HG03575 (cell line): ENCODE measurements around the gene XKR7.

Source experiments
- ATAC-seq: cut with Tn5 transposase; IDR thresholded peaks from one replicate; pipeline ENCODE4 v1.9.1; 2021; ENCODE audit not compliant: unreplicated experiment, insufficient number of reproducible peaks, low FRiP score; ENCODE audit errors: extremely low read depth

XKR7 gene

DNA sequence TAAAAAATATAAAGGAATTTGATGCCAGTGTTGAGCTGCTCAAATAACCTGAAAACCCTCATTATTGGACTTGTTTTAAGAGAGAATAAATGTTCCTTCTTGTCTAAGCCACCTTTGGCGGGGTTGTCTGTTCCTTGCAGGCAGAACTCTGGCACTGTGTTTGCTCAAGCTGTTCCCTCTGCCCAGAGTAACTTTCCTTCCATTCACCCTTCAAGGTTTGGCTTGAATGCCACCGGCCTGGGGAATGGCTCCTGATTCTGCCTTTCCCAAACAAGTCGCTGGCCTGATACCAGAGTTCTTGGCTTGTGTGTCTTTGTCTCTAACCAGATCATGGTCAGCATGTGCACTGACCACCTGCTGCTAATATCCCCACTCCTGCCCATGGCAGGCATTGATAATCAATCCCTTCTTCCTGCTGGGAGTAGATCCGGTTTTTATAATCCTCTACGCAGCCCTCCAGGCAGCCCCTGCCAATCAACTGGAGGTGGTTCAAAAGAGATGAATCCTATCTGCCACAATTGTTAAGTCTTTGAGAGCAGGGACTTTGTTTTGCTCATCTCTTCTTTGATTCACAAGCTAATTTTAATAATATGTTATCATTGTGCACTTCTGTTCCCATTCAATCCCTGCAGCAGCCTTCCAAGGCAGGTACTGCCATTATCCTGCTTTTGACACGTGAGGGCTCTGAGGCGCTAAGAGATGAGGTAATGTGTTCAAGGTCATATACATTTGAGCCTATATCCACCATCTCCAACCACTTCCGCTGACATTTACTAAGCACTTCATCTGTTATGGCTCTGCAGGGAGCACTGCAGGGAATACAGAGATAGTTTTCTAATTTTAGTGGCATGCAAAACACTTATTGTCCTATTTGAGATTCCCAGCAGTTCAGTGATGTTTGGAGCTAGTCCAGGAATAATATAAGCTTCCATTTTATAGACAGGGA lies 39.2 kb downstream of the XKR7 start:
- no peak for ATAC-seq

DNA sequence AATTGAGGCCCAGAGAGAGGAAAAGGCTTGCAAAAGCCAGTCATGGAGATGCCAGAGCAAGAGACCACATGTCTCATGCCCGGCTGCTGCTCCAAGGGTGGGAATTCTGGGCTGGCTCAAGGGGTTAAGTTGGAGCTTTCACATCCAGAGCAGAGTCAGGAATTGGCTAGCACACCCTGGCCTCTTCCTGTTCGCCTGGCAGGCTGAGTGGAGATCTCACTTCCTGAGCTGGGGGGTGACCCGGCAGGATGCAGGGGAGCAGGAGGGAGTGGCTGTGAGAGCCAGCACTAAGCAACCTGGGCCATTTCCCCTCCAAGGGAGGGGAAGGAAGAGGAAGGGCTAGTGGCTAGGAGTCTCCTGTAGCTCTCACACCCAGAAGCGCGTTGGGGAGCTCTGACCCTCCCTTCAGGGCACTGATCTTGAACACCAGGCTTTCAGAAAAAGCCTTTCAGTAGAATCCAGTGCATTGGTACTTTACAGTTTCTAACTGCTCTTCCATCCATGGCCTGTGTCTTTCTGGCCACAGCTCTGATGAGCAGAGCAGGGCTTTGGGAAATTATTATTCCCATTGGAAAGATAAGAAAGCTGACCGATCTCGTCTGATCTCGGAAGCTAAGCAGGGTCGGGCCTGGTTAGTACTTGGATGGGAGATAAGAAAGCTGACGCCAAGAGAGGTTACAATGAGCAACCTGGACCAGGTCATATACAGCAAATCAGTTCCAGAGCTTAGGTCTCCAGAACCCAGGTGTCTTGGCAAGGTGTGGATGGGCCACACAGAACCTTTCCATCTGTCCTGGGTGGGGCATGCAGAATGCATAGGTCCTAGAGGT lies 40.1 kb downstream of the XKR7 start:
- no peak for ATAC-seq

DNA sequence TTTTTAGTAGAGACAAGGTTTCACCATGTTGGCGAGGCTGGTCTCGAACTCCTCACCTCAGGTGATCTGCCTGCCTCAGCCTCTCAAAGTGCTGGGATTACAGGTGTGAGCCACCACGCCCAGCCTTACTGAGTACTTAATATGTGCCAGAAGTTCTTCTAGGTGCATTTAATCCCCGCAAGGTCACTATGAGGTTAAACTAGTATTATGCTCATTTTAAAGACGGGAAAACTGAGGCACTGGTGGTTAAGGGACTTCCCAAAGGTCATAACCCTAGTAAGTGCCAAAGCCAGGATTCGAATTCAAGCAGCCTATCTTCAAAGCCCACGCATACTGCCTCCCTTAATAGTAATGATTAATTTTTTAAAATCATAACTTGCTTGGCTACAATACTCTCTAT lies 41.6 kb downstream of the XKR7 start:
- ATAC-seq: no peak

DNA sequence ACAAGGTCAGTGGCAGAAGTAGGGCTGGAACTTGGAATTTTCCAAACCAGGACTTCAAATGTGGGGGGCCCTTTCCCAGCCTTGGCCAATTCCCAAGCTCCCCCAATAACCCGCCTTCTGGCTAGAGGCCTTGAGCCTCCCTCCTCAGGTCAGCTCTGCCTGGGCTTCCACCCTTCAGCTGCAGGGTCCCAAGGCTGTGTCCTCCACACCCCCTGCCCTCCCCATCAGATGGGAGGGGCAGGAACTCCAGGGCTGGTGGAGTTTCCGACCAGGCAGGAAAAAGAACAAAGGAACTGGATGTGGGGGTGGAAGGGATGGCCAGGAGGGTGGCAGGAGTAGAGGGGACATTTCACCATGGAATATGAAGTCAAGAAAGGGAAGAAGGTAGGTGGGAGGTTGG lies 42.1 kb downstream of the XKR7 start, which contains the start of gene CCM2L:
Gene CCM2L (plus strand): TSS at position 338 of the 400 bp plus-strand sequence. CDS start 17 bp downstream, at position 355.
- no peak for ATAC-seq

DNA sequence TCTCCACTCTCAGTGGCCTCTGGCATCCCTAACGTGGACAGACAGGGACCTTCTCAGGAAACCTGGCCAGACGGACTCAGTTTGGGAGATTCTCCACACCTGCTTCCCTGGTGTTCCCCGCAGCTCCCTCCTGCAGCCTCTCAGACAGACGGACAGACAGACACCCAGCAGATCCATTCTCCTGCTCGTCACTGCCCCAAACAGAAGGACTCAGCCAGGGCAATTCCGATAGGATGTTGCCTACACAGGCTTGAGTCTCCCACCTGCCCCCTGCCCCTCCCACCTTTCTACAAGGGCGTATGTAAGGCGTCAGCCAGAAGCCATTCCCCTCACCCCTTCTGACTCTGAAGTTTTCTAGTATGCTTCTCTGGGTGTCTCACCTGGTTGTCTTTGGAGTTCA lies 42.7 kb downstream of the XKR7 start:
- ATAC-seq: no peak

DNA sequence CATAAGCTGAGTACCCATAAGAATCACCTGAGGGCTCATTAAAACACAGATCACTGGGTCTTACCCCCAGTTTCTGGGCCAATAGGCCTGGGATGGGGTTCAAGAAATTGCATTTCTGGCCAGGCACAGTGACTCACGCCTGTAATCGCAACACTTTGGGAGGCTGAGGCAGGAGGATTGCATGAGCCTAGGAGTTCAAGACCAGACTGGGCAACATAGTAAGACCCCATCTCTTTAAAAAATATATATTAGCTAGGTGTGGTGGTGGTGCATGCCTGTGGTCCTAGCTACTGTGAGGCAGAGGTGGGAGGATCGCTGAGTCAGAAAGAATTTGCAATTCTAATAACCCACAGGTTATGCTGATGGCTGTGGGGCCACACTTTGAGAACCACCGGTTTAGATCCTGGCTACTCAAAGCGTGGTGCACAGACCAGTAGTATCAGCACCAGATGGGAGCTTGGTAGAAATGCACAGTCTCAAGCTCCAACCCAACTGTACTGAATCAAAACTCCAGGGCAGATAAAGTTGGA lies 44.3 kb downstream of the XKR7 start:
- no peak for ATAC-seq

DNA sequence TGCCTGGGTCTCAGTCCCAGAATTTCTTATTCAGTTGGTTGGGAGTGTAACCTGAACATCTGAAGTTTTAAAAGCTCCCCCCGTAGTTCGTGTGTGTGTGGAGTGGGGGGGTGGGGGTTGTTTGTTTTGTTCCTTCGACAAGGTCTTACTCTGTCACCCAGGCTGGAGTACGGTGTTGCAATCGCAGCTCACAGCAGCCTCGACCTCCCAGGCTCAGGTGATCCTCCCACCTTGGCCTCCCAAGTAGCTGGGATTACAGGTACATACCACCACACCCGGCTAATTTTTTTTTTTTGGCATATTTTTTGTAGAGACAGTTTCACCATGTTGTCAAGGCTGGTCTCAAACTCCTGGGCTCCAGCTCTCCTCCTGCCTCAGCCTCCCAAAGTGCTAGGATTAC lies 45.4 kb downstream of the XKR7 start:
- ATAC-seq: no peak

DNA sequence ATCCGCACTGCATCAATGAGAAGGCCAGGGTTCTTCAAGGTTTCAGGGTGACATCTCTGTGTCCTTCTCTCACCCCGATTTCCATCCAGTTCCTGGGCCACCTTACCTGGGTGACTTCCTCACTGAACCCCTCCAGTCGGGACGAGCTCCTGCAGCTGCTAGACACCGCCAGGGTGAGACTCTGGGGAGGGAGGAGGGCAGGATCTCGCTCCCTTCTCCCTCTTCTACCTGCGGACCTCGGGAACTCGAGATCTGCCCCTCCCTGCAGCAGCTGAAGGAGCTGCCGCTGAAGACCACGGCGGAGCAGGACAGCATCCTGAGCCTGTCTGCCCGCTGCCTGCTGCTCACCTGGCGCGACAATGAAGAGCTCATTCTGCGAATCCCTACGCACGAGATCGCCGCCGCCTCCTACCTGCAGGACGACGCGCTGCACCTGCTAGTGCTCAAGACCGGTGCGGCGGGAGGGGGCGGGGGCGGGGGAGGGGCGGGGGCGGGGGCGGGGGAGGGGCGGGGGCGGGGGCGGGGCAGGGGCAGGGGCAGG lies 49.8 kb downstream of the XKR7 start:
- no peak for ATAC-seq

DNA sequence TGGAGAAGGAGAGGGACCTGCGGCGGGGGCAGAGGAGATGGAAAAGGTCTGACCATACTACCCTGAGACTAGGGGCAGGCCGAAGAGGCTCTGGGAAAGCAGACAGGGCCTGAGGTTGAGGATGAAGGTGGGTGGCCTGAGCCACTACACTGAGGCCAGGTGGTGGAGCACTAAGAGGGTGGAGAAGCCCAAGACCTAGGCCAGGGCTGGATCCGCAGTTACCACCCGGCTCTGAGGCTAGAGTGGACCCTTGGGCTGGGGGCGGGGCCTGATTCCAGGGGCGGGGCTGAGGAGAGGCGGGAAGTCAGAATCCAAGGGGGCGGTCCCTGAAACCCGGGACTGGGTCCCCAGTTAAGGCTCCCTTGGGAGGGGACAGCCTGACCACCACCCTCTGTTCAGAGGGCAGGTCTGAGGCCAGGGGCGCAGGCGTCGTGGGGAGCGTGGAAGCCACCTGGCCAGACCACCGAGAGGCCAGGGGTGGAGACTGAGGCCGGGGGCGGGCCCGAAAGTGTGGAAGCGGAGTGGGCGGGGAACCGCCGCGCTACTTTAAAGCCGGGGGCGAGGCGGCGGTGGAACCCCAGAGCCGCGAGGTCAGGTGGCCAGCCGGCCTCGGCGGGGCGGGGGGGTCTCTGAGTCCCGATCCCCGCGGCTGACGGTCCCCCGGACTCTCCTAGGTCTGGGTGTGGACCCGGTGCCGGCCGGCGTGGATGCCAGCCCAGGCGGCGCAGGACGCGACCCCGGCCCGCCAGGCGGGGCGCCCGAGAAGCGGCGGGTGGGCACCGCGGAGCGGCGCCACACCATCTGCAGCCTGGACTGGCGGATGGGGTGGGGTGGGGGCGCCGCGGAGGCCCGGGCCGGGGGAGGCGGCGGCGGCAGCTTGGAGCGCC lies 50.6 kb downstream of the XKR7 start:
- ATAC-seq: no peak

DNA sequence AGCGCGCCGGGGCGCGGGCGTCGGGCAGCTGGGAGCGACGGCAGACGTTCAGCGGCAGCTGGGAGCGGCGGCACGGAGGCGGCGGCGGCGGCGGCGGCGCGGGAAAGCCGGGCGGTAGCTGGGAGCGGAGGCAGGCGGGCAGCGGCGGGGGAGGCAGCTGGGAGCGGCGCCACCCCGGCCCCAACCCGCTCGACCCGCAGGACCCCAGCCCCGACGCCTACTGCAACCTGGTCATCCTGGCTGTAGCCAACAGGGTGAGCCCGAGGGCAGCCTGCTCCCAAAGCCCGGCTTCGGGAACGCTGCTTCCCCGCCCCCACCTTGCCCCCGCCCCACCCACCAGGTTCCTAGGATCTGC lies 51.2 kb downstream of the XKR7 start:
- ATAC-seq: no peak

DNA sequence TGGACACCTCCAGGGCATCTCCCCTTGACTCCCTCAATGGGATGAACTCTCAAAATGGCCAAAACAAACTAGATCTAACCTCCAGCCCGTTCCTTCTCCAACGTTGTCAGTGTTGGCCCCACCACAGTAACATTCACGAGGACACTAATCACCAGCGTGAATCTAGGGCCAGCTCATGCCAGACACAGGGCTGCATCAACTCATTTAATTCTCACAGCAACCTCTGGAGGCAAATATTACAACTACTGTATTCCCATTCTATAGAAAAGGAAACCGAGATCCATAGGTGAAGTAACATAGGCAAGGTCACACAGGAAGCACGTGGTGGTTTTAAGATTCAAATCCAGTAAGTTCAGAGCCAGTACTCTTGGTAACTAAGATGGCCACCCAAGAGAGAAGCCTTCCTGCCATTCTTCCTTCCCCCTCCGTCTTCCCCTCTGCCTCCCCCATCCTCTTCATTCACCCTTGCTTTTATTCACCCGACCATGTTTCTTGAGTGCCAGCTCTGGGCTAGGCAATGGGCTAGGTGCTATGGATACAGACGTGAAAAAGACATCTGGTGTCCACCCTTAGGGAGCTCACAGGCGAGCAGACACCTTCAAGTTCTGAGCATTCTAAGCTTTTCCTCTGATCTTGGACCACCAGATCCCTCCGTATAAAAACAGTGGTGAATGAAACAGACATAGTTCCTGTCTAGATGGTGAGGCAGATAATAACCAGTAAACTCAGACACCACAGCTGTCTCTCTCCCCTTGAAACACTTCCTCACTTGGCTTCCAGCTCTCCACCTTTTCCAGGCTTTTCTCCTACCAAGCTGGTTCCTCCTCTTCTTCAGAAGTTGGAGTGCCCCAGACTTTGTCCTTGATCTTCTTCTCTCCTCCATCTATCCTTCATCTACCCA lies 51.9 kb downstream of the XKR7 start:
- no peak for ATAC-seq

DNA sequence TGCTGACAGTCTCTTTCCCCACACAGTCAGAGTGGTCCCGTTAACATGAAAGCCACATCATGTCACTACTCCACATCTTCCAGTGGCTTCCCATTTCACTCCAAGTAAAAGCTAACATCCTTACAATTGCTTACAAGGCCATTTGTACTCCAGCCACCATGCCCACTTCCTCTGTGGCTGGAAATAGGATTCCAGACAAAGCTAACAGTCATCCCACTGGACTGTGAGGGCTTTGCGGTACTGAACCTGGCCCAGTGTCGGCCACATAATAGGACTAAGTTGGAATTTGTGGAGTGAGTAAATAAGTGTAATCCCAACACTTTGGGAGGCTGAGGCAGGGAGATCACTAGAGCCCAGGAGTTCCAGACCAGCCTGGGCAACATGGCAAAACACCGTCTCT lies 53.1 kb downstream of the XKR7 start:
- no peak for ATAC-seq

DNA sequence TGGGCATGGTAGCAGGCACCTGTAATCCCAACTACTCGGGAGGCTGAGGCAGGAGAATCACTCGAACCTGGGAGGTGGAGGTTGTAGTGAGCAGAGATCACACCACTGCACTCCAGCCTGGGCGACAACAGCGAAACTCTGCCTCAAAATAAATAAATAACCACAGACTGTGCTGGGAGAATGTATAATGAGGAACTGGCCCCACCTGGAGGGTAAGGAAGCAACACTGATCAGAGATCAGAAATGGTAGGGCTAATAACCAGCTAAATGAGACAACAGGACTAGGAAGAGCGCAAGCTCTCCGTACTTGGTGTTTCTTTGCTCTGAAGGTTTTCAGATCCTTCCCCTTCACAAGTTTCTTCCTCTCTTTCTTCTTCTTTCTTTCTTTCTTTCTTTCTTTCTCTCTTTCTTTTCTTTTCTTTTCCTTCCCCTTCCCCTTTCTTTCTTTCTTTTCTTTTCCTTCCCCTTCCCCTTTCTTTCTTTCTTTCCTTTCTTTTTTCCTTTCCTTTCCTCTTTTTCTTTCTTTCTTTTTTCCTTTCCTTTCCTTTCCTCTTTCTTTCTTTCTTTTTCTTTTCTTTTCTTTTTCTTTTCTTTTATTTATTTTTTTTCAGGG lies 56.8 kb downstream of the XKR7 start:
- no peak for ATAC-seq

DNA sequence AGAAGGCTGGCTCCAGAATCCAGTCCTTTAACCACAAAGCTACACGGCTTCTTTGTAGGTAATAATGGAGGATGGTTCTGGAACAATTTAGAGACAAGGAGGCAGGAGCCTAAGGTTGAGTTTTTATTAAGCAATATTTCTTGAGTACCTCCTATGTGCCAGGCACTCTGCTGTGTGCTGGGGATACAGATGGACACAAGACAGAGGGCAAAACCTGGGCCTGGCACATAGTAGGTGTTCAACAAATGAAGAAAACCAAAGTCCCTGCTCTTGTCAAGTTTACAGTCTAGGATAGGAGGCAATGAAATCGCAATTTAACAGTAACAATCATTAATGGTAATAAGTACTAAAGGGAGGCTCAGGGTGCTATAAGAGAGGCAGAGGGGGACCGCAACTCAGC lies 59.7 kb downstream of the XKR7 start:
- no peak for ATAC-seq

DNA sequence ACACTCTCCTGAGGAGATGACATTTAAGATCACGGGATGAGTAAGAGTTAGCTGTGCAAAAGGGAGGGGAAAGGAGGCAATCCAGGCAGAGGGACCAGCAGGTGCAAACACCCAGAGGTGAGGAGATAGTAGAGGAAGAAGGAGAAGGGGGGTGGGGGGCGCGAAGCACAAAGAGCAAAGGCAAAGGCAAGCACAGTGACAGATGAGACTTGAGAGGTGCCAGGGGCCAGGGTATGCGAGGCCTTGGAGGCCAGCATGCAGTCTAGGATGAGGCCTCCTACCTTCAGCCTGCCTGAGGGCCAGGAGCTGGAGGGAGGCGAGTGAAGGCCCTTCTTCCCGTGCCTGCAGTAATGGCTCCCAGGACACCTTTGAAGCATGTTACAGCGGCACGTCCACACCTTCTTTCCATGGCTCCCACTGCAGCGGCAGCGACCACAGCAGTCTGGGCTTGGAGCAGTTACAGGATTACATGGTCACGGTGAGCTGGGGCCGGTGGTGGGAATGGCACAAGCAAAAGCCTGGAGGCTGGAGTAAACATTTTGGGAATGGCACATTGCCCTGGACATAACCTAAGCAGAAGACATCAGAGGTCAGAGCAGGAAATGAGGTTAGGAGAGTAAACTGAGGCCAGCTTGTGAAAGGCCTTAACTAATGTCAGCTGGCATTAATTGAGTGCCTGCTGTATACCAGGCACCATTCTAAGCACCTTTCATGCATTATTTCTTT lies 60.9 kb downstream of the XKR7 start:
- ATAC-seq: no peak

DNA sequence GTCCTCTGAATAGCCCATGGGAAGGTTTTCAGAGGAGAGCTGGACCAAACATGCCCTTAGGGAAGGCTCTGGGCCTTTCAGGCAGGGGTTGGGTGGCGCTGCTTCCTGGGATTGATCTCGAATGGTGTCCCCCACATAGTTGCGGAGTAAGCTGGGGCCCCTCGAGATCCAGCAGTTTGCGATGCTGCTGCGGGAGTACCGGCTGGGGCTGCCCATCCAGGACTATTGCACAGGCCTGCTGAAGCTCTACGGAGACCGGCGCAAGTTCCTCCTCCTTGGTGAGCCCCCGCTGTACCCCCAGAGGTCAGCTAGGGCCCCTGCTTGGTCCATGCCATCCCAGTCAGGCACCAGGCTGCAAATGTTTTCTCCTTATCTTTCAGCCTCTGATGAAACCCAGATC lies 61.6 kb downstream of the XKR7 start:
- ATAC-seq: no peak
